Testis (tissue), 2 donors: ENCODE results near the gene ATP2B2.

Experiments used
- CTCF ChIP-seq, 3 experiments: fragments of 450-650 bp in 2 of 3; fragments of 200-600 bp in 1 of 3; sonication (generic) in 1 of 3; IDR thresholded peaks; one replicate each; pipeline ENCODE4 v1.5.1; 2016 to 2019; ENCODE audit warnings: antibody characterized with exemption in 3 of 3, mild to moderate bottlenecking in 2 of 3, moderate library complexity in 1 of 3
- POLR2A ChIP-seq: fragments of 450-650 bp; IDR thresholded peaks from one replicate; pipeline ENCODE4 v1.6.1; 2017; ENCODE audit warnings: antibody characterized with exemption, mild to moderate bottlenecking, moderate library complexity

DNA sequence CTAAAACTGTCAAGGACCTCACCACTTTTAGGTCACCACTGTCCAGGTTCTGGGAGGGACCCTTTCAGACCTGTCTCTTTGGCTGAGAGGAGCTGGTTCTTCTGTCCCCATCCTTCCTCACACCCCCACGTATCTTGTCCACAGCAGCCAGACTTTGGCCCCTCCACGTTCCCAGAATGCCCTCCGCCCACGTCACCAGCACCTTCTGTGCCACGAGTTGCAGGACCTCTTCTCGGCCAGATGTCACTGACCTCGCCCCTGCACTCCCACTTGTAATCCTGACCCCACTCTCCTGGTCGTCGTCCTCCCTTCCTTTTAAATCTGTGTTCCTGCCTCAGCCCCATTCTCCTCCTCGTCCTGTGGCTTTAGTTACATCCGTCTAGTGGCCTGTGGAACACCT lies 161.9 kb downstream of the ATP2B2 start:
- TF ChIP-seq POLR2A = no peak
- TF ChIP-seq CTCF (IDR thresholded peaks at IDR 0.05) = no peak
